ENCODE measurements around the gene SPP2.

DNA sequence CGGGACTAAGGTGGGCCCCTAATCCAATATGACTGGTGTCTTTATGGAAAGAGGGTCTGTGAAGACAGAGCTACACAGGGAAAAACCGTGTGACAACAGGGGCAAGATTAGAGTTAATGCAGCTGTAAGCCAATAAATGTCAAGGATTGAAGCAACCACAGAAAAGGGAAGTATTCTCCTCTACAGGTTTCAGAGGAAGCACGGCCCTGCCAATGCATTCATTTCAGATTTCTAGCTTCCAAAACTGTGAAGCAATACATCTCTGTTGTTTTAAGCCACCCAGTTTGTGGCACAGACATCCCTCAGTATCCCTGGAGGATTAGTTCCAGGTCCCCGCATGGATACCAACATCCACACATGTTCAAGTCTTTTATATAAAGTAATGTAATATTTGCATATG lies 48.8 kb downstream of the SPP2 start:
- TF ChIP-seq, protein P1, sequence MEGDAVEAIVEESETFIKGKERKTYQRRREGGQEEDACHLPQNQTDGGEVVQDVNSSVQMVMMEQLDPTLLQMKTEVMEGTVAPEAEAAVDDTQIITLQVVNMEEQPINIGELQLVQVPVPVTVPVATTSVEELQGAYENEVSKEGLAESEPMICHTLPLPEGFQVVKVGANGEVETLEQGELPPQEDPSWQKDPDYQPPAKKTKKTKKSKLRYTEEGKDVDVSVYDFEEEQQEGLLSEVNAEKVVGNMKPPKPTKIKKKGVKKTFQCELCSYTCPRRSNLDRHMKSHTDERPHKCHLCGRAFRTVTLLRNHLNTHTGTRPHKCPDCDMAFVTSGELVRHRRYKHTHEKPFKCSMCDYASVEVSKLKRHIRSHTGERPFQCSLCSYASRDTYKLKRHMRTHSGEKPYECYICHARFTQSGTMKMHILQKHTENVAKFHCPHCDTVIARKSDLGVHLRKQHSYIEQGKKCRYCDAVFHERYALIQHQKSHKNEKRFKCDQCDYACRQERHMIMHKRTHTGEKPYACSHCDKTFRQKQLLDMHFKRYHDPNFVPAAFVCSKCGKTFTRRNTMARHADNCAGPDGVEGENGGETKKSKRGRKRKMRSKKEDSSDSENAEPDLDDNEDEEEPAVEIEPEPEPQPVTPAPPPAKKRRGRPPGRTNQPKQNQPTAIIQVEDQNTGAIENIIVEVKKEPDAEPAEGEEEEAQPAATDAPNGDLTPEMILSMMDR (IDR thresholded peaks at IDR 0.05) = no peak
- TF ChIP-seq POLR2AphosphoS5 (IDR thresholded peaks at IDR 0.05) (no peak), POLR2A (IDR thresholded peaks at IDR 0.05) (no peak)

Data from stomach (tissue), 4 donors.